GM12878 (cell line): ENCODE measurements around the gene EDEM2.

Experiments
- BRCA1 ChIP-seq: IDR thresholded peaks from 2 replicates; pipeline ENCODE4 v1.6.1; 2011; ENCODE audit warnings: low read depth, low read length, improper control_type of control experiment
- CTCF ChIP-seq, 3 experiments: IDR thresholded peaks in 2 of 3; conservative IDR thresholded peaks in 1 of 3; 2 replicates each; pipeline ENCODE4 v1.5.1; 2011; ENCODE audit warnings: low read depth in 3 of 3, low read length in 3 of 3, mild to moderate bottlenecking in 3 of 3, control low read depth in 2 of 3, moderate library complexity in 2 of 3, inconsistent platforms in 1 of 3, mixed read lengths in 1 of 3; ENCODE audit not compliant: control insufficient read depth in 2 of 3, insufficient read depth in 1 of 3; ENCODE audit errors: extremely low read depth in 1 of 3
- POLR2A ChIP-seq: IDR thresholded peaks from 2 replicates; pipeline ENCODE4 v1.6.1; 2011; ENCODE audit warnings: low read depth, mild to moderate bottlenecking, low read length
- ZNF217 ChIP-seq: fragments of 450-650 bp; IDR thresholded peaks from 2 replicates; pipeline ENCODE4 v1.6.1; 2017; ENCODE audit warnings: antibody characterized with exemption, mild to moderate bottlenecking

- TF ChIP-seq CTCF (IDR thresholded peaks at IDR 0.05 in 2 of 3, conservative IDR thresholded peaks at IDR 0.05 in 1 of 3; ENCODE audit: control insufficient read depth in 2 of 3, extremely low read depth in 1 of 3, insufficient read depth in 1 of 3, low read depth in 3 of 3, low read length in 3 of 3): no peak
- no peak for TF ChIP-seq ZNF217
- TF ChIP-seq POLR2A: no peak
- TF ChIP-seq BRCA1: no peak
Observed at GRCh38 chr20:35156978-35157377, 9.8 kb upstream of the EDEM2 start.
